Measurements from ENCODE around the gene SEC24D.

DNA sequence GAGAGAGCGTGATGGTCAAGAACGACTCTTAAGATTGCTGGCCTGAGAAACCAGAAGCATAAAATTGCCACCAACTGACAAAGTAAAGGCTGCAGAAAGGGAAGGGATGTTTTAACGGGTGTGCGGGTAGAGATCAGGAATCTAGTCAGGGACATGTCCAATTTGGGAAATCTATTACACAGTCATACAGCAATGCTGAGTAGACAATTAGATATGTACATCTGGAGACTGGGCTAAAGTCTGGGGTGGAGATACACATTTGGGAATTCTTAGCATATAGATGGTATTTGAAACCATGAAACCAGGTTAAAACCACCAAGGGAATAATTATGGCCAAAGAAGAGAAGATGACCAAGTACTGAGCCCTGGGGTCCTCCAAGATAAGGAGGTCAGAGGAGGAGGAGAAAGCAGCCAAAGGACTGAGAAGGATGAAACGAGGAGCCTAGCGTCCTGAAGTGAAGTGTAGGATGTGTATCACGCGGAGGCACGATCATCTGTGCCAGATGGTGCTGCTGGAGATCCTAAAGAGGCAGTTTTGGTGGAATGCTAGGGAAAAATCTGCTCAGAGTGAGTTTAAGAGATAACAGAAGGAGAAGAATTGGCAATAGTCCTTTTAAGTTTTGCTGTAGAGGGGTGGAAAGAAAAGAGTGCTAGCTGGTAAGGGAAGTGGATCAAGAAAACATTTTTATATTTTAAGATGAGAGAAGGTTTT, 36.5 kb downstream of the SEC24D start:
- TF ChIP-seq, protein P1, sequence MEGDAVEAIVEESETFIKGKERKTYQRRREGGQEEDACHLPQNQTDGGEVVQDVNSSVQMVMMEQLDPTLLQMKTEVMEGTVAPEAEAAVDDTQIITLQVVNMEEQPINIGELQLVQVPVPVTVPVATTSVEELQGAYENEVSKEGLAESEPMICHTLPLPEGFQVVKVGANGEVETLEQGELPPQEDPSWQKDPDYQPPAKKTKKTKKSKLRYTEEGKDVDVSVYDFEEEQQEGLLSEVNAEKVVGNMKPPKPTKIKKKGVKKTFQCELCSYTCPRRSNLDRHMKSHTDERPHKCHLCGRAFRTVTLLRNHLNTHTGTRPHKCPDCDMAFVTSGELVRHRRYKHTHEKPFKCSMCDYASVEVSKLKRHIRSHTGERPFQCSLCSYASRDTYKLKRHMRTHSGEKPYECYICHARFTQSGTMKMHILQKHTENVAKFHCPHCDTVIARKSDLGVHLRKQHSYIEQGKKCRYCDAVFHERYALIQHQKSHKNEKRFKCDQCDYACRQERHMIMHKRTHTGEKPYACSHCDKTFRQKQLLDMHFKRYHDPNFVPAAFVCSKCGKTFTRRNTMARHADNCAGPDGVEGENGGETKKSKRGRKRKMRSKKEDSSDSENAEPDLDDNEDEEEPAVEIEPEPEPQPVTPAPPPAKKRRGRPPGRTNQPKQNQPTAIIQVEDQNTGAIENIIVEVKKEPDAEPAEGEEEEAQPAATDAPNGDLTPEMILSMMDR (IDR thresholded peaks at IDR 0.05) = no peak
- no peak for TF ChIP-seq POLR2A (IDR thresholded peaks at IDR 0.05)
- TF ChIP-seq EP300 (IDR thresholded peaks at IDR 0.05; ENCODE audit: low read depth) = no peak
- no peak for TF ChIP-seq POLR2AphosphoS5 (IDR thresholded peaks at IDR 0.05)

Measured in transverse colon (tissue), 4 donors.